HFFc6 (cell line): ENCODE results near the gene ESPNL. TPM values are rescaled to one million over a fixed set of nuclear protein-coding genes. Genes with fewer than 3 reads are reported as not detected.
"Not testable (repeated sequence)": the region's sequence is repeated elsewhere in the genome, so short reads cannot be mapped to it uniquely, and the experiment has no call there.

Source experiments
- DNase-seq: peaks from one replicate; pipeline ENCODE4 v3.0.0-alpha.2; 2018
- H3K27ac Mint-ChIP-seq: 2 replicates; pipeline ENCODE4 v1.8.0; 2020; ENCODE audit warnings: mild to moderate bottlenecking, mixed read lengths
- H3K27me3 Mint-ChIP-seq: 2 replicates; pipeline ENCODE4 v1.8.0; 2021; ENCODE audit warnings: mild to moderate bottlenecking, moderate library complexity, mixed read lengths; ENCODE audit not compliant: insufficient read depth
- H3K36me3 Mint-ChIP-seq: 2 replicates; pipeline ENCODE4 v1.8.0; 2021; ENCODE audit warnings: low read depth, mixed read lengths
- H3K4me1 Mint-ChIP-seq: 2 replicates; pipeline ENCODE4 v1.8.0; 2020; ENCODE audit warnings: low read depth, mixed read lengths
- H3K4me3 Mint-ChIP-seq: 2 replicates; pipeline ENCODE4 v1.8.0; 2020; ENCODE audit warnings: mild to moderate bottlenecking, moderate library complexity, mixed read lengths
- H3K9me3 Mint-ChIP-seq: 2 replicates; pipeline ENCODE4 v1.8.0; 2020; ENCODE audit warnings: mild to moderate bottlenecking, mixed read lengths
- CTCF ChIP-seq: fragments of 200-600 bp; sonication (generic); IDR thresholded peaks from 2 replicates; pipeline ENCODE4 v1.5.0; 2021; ENCODE audit warnings: antibody characterized with exemption, mild to moderate bottlenecking
- total RNA-seq, 6 experiments: library from RNA; stranded (reverse); fragmentation: NEBNext Ultra II Directional; extraction: Animal tissue kit (Norgen Biotek cat#: 25700); gene quantifications; 2 replicates in 1 of 6; 3 replicates in 5 of 6; pipeline ENCODE4 v1.2.3, GENCODE V29; 2021

Gene ESPNL
- total RNA-seq, 6 experiments from 2014 or later, result 1.0 to 3.0 (median 2.6) TPM

- Mint-ChIP-seq H3K4me1 (peaks cover 57% of the 10 kb centered on the region), H3K9me3 (no peaks in the 10 kb centered on the region), H3K27ac (peak overlapping the region; percentile 94), H3K4me3 (no peak overlapping the region), H3K36me3 (peaks cover 38% of the 10 kb centered on the region), H3K27me3 (peaks cover 7% of the 10 kb centered on the region; the same call in 1 of the 2 replicates)
- no peak for TF ChIP-seq CTCF
- no peak for DNase-seq
Measured at GRCh38 chr2:238168196-238169047, 68.3 kb downstream of the ESPNL start.

DNA sequence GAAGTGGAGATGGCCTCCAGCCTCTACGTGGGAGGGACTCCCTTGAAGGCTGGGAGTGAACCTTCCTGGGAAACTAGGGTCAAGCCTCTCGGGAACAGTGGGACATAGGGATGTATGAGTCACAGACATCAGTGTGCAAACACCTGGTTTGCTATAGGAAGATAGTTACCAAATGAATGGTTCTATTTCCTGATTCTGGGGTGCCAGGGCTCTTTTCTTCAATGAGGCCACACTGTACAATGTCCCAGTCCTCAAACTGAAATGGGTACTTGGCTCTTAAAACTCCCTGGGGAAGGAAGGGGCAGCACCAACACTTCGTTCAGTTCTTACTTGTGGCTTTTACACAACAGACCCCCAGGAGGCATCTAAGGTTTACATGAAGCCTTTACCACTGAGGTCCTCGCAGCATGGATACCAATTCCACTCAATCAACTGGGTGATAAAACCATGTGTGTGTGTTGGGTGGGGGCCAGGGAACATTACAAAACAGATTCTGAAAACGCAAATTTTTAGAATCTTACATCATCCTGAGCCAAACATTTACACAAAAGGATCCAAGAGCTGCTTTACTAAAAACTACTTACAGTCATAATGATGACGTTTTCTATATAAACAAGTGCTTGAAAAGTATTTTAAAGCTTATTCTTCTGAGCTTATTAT is 69.0 kb downstream of the ESPNL start:
- H3K36me3 Mint-ChIP-seq, result peaks cover 44% of the 10 kb centered on the region
- H3K4me3 Mint-ChIP-seq, result peak overlapping the region; percentile 71
- H3K9me3 Mint-ChIP-seq, result no peaks in the 10 kb centered on the region
- H3K27ac Mint-ChIP-seq, result peak overlapping the region; percentile 94
- peak; percentile 85 for DNase-seq
- H3K4me1 Mint-ChIP-seq, result peaks cover 57% of the 10 kb centered on the region
- peaks cover 7% of the 10 kb centered on the region; the same call in 1 of the 2 replicates for H3K27me3 Mint-ChIP-seq
- no peak for TF ChIP-seq CTCF

GRCh38 chr2:238169708-238170251 is 69.6 kb downstream of the ESPNL start:
- peak overlapping the region; percentile 71 for H3K4me3 Mint-ChIP-seq
- H3K27ac Mint-ChIP-seq, result peak overlapping the region; percentile 94
- peaks cover 44% of the 10 kb centered on the region for H3K36me3 Mint-ChIP-seq
- peak; percentile 92 for DNase-seq
- TF ChIP-seq CTCF, result no peak
- H3K9me3 Mint-ChIP-seq, result no peaks in the 10 kb centered on the region
- H3K4me1 Mint-ChIP-seq, result peaks cover 57% of the 10 kb centered on the region
- peaks cover 7% of the 10 kb centered on the region; the same call in 1 of the 2 replicates for H3K27me3 Mint-ChIP-seq

- no peak for DNase-seq
- Mint-ChIP-seq H3K36me3 (peaks cover 44% of the 10 kb centered on the region), H3K27me3 (peaks cover 6% of the 10 kb centered on the region; the same call in 1 of the 2 replicates), H3K4me3 (peak overlapping the region; percentile 71), H3K27ac (peak overlapping the region; percentile 94), H3K9me3 (no peaks in the 10 kb centered on the region), H3K4me1 (peaks cover 57% of the 10 kb centered on the region)
- no peak for TF ChIP-seq CTCF
Measured at GRCh38 chr2:238170386-238171071, 70.4 kb downstream of the ESPNL start.

GRCh38 chr2:238171072-238171431 is 70.9 kb downstream of the ESPNL start:
- peaks cover 57% of the 10 kb centered on the region for H3K4me1 Mint-ChIP-seq
- peak overlapping the region; percentile 94 for H3K27ac Mint-ChIP-seq
- not testable (repeated sequence) for H3K27me3 Mint-ChIP-seq, DNase-seq, H3K9me3 Mint-ChIP-seq, H3K4me3 Mint-ChIP-seq
- H3K36me3 Mint-ChIP-seq, result peaks cover 44% of the 10 kb centered on the region
